Measurements from ENCODE around the gene RCCD1. TPM values are rescaled to one million over a fixed set of nuclear protein-coding genes. Genes with fewer than 3 reads are reported as not detected.
"Not testable (repeated sequence)": the region's sequence is repeated elsewhere in the genome, so short reads cannot be mapped to it uniquely, and the experiment has no call there.

RCCD1 gene
- total and polyA plus RNA-seq, 4 donors, result 3.6 to 13.3 (median 4.3) TPM

GRCh38 chr15:90924375-90924774 lies 30.3 kb upstream of the RCCD1 start:
- DNase-seq (ENCODE audit: low spot score), result no peak
- H3K4me3 ChIP-seq (ENCODE audit: low read depth in 1 of 3, low read length in 3 of 3), result no peak overlapping the region
- H3K36me3 ChIP-seq (ENCODE audit: control insufficient read depth in 4 of 4, insufficient read depth in 3 of 4, low read depth in 1 of 4, low read length in 3 of 4), result peaks cover 0 to 23% (median 19%) of the 10 kb centered on the region in 4 donors
- H3K9me3 ChIP-seq (ENCODE audit: control insufficient read depth in 4 of 4, low read length in 3 of 4), result no peaks in the 10 kb centered on the region
- WGBS, result 92% methylated on average over 5 of the region's 5 CpGs
- H3K9ac ChIP-seq (ENCODE audit: low read depth in 1 of 2, low read length in 2 of 2), result no peak overlapping the region
- peaks cover 0 to 11% (median 2%) of the 10 kb centered on the region in 4 donors for H3K4me1 ChIP-seq (ENCODE audit: control insufficient read depth in 4 of 4, insufficient read depth in 4 of 4, low read length in 3 of 4)
- H3K27ac ChIP-seq (ENCODE audit: low read depth in 1 of 2, low read length in 2 of 2), result no peak overlapping the region
- no peak for TF ChIP-seq HNF4A (conservative IDR thresholded peaks at IDR 0.05)
- TF ChIP-seq EGR1 (IDR thresholded peaks at IDR 0.05; ENCODE audit: low read depth in 2 of 2), result no peak
- no peak for TF ChIP-seq FOXA1 (IDR thresholded peaks at IDR 0.05)
- no peak for TF ChIP-seq HNF4G (IDR thresholded peaks at IDR 0.05)
- no peak for TF ChIP-seq CTCF (IDR thresholded peaks at IDR 0.05; ENCODE audit: low read depth, low read length, missing input control)
- no peak for TF ChIP-seq FOXA2 (IDR thresholded peaks at IDR 0.05)
- TF ChIP-seq REST (IDR thresholded peaks at IDR 0.05), result no peak
- no peak for TF ChIP-seq ZBTB33 (IDR thresholded peaks at IDR 0.05)
- no peak for TF ChIP-seq YY1 (IDR thresholded peaks at IDR 0.05)
- H3K27me3 ChIP-seq (ENCODE audit: control insufficient read depth in 4 of 4, insufficient read depth in 4 of 4, low read length in 3 of 4), result no peaks in the 10 kb centered on the region

- DNase-seq (ENCODE audit: low spot score); H3K27ac ChIP-seq (ENCODE audit: low read depth in 1 of 2, low read length in 2 of 2); H3K36me3 ChIP-seq (ENCODE audit: control insufficient read depth in 4 of 4, insufficient read depth in 3 of 4, low read depth in 1 of 4, low read length in 3 of 4); H3K9ac ChIP-seq (ENCODE audit: low read depth in 1 of 2, low read length in 2 of 2); H3K9me3 ChIP-seq (ENCODE audit: control insufficient read depth in 4 of 4, low read length in 3 of 4); H3K27me3 ChIP-seq (ENCODE audit: control insufficient read depth in 4 of 4, insufficient read depth in 4 of 4, low read length in 3 of 4); H3K4me3 ChIP-seq (ENCODE audit: low read depth in 1 of 3, low read length in 3 of 3): not testable (repeated sequence)
- 95% methylated on average over 10 of the region's 10 CpGs for WGBS
- peaks cover 0 to 26% (median 14%) of the 10 kb centered on the region in 4 donors for H3K4me1 ChIP-seq (ENCODE audit: control insufficient read depth in 4 of 4, insufficient read depth in 4 of 4, low read length in 3 of 4)
These were observed 27.9 kb upstream of the RCCD1 start for GRCh38 chr15:90926766-90927165.

GRCh38 chr15:90928106-90928505 lies 26.6 kb upstream of the RCCD1 start:
- not testable (repeated sequence) for H3K27ac ChIP-seq (ENCODE audit: low read depth in 1 of 2, low read length in 2 of 2); H3K27me3 ChIP-seq (ENCODE audit: control insufficient read depth in 4 of 4, insufficient read depth in 4 of 4, low read length in 3 of 4); DNase-seq (ENCODE audit: low spot score); H3K9ac ChIP-seq (ENCODE audit: low read depth in 1 of 2, low read length in 2 of 2); H3K9me3 ChIP-seq (ENCODE audit: control insufficient read depth in 4 of 4, low read length in 3 of 4); H3K4me3 ChIP-seq (ENCODE audit: low read depth in 1 of 3, low read length in 3 of 3); H3K36me3 ChIP-seq (ENCODE audit: control insufficient read depth in 4 of 4, insufficient read depth in 3 of 4, low read depth in 1 of 4, low read length in 3 of 4)
- 85% methylated on average over 7 of the region's 7 CpGs for WGBS
- peaks cover 0 to 30% (median 14%) of the 10 kb centered on the region in 4 donors for H3K4me1 ChIP-seq (ENCODE audit: control insufficient read depth in 4 of 4, insufficient read depth in 4 of 4, low read length in 3 of 4)
